IMR-90 (cell line): ENCODE data around the gene CASP8AP2. TPM values are rescaled to one million over a fixed set of nuclear protein-coding genes. Genes with fewer than 3 reads are reported as not detected.
"Not testable (repeated sequence)": the region's sequence is repeated elsewhere in the genome, so short reads cannot be mapped to it uniquely, and the experiment has no call there.

Source experiments
- ATAC-seq: fragments of 200-7000 bp; cut with Tn5 transposase; 2 replicates; pipeline ENCODE4 v1.9.1; 2020; ENCODE audit warnings: low read depth, mild to moderate bottlenecking, moderate library complexity
- BruUV-seq: library from RNA; stranded (reverse); fragments of 400-500 nt; replicated peaks from 2 replicates; lab custom pipeline; 2021; lab: Mats Ljungman, UMichigan
- CTCF ChIA-PET: fragments of 300-600 bp; formaldehyde crosslinking; extraction: SDS; loops from one replicate; lab custom pipeline; 2021; ENCODE audit warnings: antibody characterized with exemption; lab: Yijun Ruan, JAX
- POLR2A ChIA-PET: fragments of 300-600 bp; sonication (Branson Sonifier 250); formaldehyde crosslinking; loops from one replicate; lab custom pipeline; 2022; ENCODE audit warnings: antibody characterized with exemption; ENCODE audit not compliant: unreplicated experiment; lab: Charles Lee
- DNase-seq: peaks from one replicate; pipeline ENCODE4 v3.0.0; 2013
- H2AFZ ChIP-seq: replicated peaks from 2 replicates; pipeline ENCODE3; 2013; ENCODE audit warnings: low read length, mild to moderate bottlenecking; ENCODE audit not compliant: poor library complexity
- H2AK5ac ChIP-seq: 2 replicates; pipeline ENCODE4 v1.6.1; 2013; ENCODE audit warnings: low read depth, low read length, inconsistent platforms
- H2AK9ac ChIP-seq: replicated peaks from 2 replicates; pipeline ENCODE3; 2013; ENCODE audit warnings: mild to moderate bottlenecking, low read depth, low read length, moderate library complexity; ENCODE audit not compliant: poor library complexity
- H2BK120ac ChIP-seq: 2 replicates; pipeline ENCODE4 v1.6.1; 2013; ENCODE audit warnings: low read depth, low read length, inconsistent platforms
- H2BK15ac ChIP-seq: 3 replicates; pipeline ENCODE4 v1.6.1; 2013; ENCODE audit warnings: low read depth, low read length, inconsistent platforms
- H2BK20ac ChIP-seq: 2 replicates; pipeline ENCODE4 v1.6.1; 2013; ENCODE audit warnings: low read depth, mild to moderate bottlenecking, inconsistent platforms, low read length, moderate library complexity
- H2BK5ac ChIP-seq: 2 replicates; pipeline ENCODE4 v1.6.1; 2013; ENCODE audit warnings: mild to moderate bottlenecking, low read depth, low read length, inconsistent platforms; ENCODE audit not compliant: poor library complexity, severe bottlenecking
- H3K14ac ChIP-seq: replicated peaks from 2 replicates; pipeline ENCODE4 v1.6.1; 2013; ENCODE audit warnings: low read depth, low read length, inconsistent platforms
- H3K18ac ChIP-seq: 2 replicates; pipeline ENCODE4 v1.6.1; 2013; ENCODE audit warnings: low read depth, low read length, control low read depth
- H3K23ac ChIP-seq: 2 replicates; pipeline ENCODE4 v1.6.1; 2013; ENCODE audit warnings: low read depth, low read length, inconsistent platforms
- H3K27ac ChIP-seq: 2 replicates; pipeline ENCODE4 v1.5.1; 2013; ENCODE audit warnings: mild to moderate bottlenecking, control low read depth, low read length; ENCODE audit not compliant: insufficient read depth
- H3K27me3 ChIP-seq: 2 replicates; pipeline ENCODE4 v1.6.1; 2013; ENCODE audit warnings: low read length; ENCODE audit not compliant: control insufficient read depth, insufficient read depth
- H3K36me3 ChIP-seq: 2 replicates; pipeline ENCODE4 v1.6.1; 2013; ENCODE audit warnings: low read length, mixed read lengths; ENCODE audit not compliant: control insufficient read depth, insufficient read depth
- H3K4ac ChIP-seq: 2 replicates; pipeline ENCODE4 v1.6.1; 2013; ENCODE audit warnings: low read depth, low read length, inconsistent platforms
- H3K4me1 ChIP-seq: 2 replicates; pipeline ENCODE4 v1.6.1; 2013; ENCODE audit warnings: low read length, mixed read lengths; ENCODE audit not compliant: control insufficient read depth, insufficient read depth
- H3K4me2 ChIP-seq: 2 replicates; pipeline ENCODE4 v1.6.1; 2013; ENCODE audit warnings: low read depth, mild to moderate bottlenecking, control low read depth, low read length, moderate library complexity
- H3K4me3 ChIP-seq: 2 replicates; pipeline ENCODE4 v1.5.1; 2013; ENCODE audit warnings: low read depth, mild to moderate bottlenecking, control low read depth, low read length, moderate library complexity; ENCODE audit not compliant: insufficient read depth
- H3K56ac ChIP-seq: 2 replicates; pipeline ENCODE4 v1.6.1; 2013; ENCODE audit warnings: low read length, inconsistent platforms; ENCODE audit not compliant: insufficient read depth; ENCODE audit errors: extremely low read depth
- H3K79me1 ChIP-seq, 2 experiments: 2 replicates each; pipeline ENCODE4 v1.6.1; 2013; ENCODE audit warnings: low read length in 2 of 2, inconsistent platforms in 1 of 2, low read depth in 1 of 2
- H3K9ac ChIP-seq: 2 replicates; pipeline ENCODE4 v1.6.1; 2013; ENCODE audit warnings: low read depth, low read length, control low read depth
- H3K9me1 ChIP-seq: 2 replicates; pipeline ENCODE4 v1.6.1; 2013; ENCODE audit warnings: low read length, inconsistent platforms; ENCODE audit not compliant: insufficient read depth
- H3K9me3 ChIP-seq: 2 replicates; pipeline ENCODE4 v1.6.1; 2013; ENCODE audit warnings: low read length; ENCODE audit not compliant: control insufficient read depth, insufficient read depth
- H4K20me1 ChIP-seq: 2 replicates; pipeline ENCODE4 v1.6.1; 2013; ENCODE audit warnings: low read length, inconsistent platforms; ENCODE audit not compliant: insufficient read depth
- H4K5ac ChIP-seq: 2 replicates; pipeline ENCODE4 v1.6.1; 2013; ENCODE audit warnings: mild to moderate bottlenecking, low read depth, low read length, control low read depth
- H4K8ac ChIP-seq, 2 experiments: 2 replicates each; pipeline ENCODE4 v1.6.1; 2013; ENCODE audit warnings: low read depth in 2 of 2, low read length in 2 of 2, control low read depth in 1 of 2, inconsistent platforms in 1 of 2
- H4K91ac ChIP-seq: 2 replicates; pipeline ENCODE4 v1.6.1; 2013; ENCODE audit warnings: low read depth, low read length, inconsistent platforms; ENCODE audit not compliant: insufficient read depth
- FOS ChIP-seq: fragments of 150-350 bp; IDR thresholded peaks from 2 replicates; pipeline ENCODE4 v1.6.1; 2016; ENCODE audit warnings: low read depth, low read length
- MAFK ChIP-seq: IDR thresholded peaks from 2 replicates; pipeline ENCODE4 v1.6.1; 2012; ENCODE audit warnings: low read depth, low read length, improper control_type of control experiment
- MAZ ChIP-seq: IDR thresholded peaks from 2 replicates; pipeline ENCODE4 v1.6.1; 2012; ENCODE audit warnings: low read depth, mild to moderate bottlenecking, low read length, improper control_type of control experiment, moderate library complexity, borderline replicate concordance
- SMC3 ChIP-seq: fragments of 150-350 bp; IDR thresholded peaks from 2 replicates; pipeline ENCODE4 v1.6.1; 2016; ENCODE audit warnings: low read depth, mild to moderate bottlenecking, antibody characterized with exemption, low read length, moderate library complexity
- WGBS, 2 experiments: methylation state at CpG; one replicate each; pipeline versions ENCODE4 v1.1.5 to v1.1.7; 2013; ENCODE audit warnings: missing lambda C conversion rate in 2 of 2; ENCODE audit not compliant: insufficient read length in 1 of 2; ENCODE audit errors: extremely low coverage in 2 of 2; 5-methylcytosine and 5-hydroxymethylcytosine counted together
- dilution Hi-C: fragments of 300-500 bp; cut with HindIII; formaldehyde crosslinking; loops from one replicate; pipeline ENCODE4 v1.14.3; 2018; ENCODE audit warnings: low sequenced_read_pairs; ENCODE audit not compliant: unreplicated experiment
- in situ Hi-C: fragments of 300-500 bp; cut with MboI; formaldehyde crosslinking; loops from 3 replicates; pipeline ENCODE4 v1.14.3; 2019; ENCODE audit warnings: low sequenced_read_pairs, inconsistent platforms, mixed read lengths
- intact Hi-C: fragments of 100-400 bp; cut with micrococcal nuclease; formaldehyde crosslinking; loops from 2 replicates; pipeline ENCODE4 v1.10.0; 2022
- polyA plus RNA-seq, 3 experiments: library from polyadenylated mRNA; depleted of rRNA; stranded (reverse); fragments of >200 nt; gene quantifications; 2 replicates each; pipeline ENCODE4 v1.2.3, GENCODE V29; 2012; ENCODE audit warnings: low replicate concordance in 1 of 3
- total RNA-seq: library from RNA; depleted of rRNA; stranded (reverse); fragments of >200 nt; gene quantifications from 2 replicates; pipeline ENCODE4 v1.2.3, GENCODE V29; 2012
- TF ChIP-seq, protein P1 (sequence below): fragments of 150-350 bp; IDR thresholded peaks from 2 replicates; pipeline ENCODE4 v1.6.1; 2016; ENCODE audit warnings: low read depth, mild to moderate bottlenecking, low read length, moderate library complexity, borderline replicate concordance

Gene CASP8AP2
- total and polyA plus RNA-seq, 2 of the 4 experiments (the other 2 are of a cell fraction) = 5.0 to 11.1 TPM

DNA sequence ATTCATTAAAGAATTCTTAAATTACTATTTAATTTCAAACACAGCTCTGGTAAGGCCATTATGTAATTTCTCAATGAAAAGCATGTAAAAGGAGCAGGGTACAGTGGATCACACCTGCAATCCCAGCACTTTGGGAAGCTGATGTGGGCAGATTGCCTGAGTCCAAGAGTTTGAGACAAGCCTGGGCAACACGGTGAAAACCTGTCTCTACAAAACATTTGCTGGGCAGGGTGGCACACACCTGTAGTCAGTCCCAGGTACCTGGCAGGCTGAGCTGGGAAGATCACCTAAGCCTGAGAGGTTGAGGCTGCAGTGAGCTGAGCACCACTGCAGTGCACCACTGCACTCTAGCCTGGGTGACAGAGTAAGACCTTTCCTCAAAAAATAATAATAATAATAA lies 47.5 kb upstream of the CASP8AP2 start:
- Histone ChIP-seq H3K27me3 (no peaks in the 10 kb centered on the region), H3K9ac (no peak overlapping the region), H2AK5ac (no peak overlapping the region), H3K18ac (no peak overlapping the region), H3K79me1 (no peaks in the 10 kb centered on the region), H3K27ac (no peak overlapping the region), H2BK120ac (no peak overlapping the region), H2BK15ac (no peak overlapping the region), H4K5ac (no peak overlapping the region), H4K8ac (no peak overlapping the region), H3K9me3 (no peaks in the 10 kb centered on the region), H3K9me1 (no peaks in the 10 kb centered on the region), H3K56ac (no peak overlapping the region), H2AFZ (no peak overlapping the region), H3K36me3 (peaks cover 17% of the 10 kb centered on the region), H3K23ac (no peak overlapping the region), H3K4me2 (no peak overlapping the region), H3K4me1 (no peaks in the 10 kb centered on the region), H2AK9ac (no peak overlapping the region), H4K20me1 (no peaks in the 10 kb centered on the region), H2BK5ac (no peak overlapping the region), H2BK20ac (no peak overlapping the region), H3K4me3 (no peak overlapping the region), H3K14ac (no peak overlapping the region), H3K4ac (no peak overlapping the region), H4K91ac (no peak overlapping the region)
- ChIA-PET POLR2A (no interaction called here), CTCF (interaction anchor here (1.2 kb wide), 1 partner anchor 22 kb away, joined by 3 read pairs; no protein-coding TSS in a partner anchor)
- TF ChIP-seq, protein P1, sequence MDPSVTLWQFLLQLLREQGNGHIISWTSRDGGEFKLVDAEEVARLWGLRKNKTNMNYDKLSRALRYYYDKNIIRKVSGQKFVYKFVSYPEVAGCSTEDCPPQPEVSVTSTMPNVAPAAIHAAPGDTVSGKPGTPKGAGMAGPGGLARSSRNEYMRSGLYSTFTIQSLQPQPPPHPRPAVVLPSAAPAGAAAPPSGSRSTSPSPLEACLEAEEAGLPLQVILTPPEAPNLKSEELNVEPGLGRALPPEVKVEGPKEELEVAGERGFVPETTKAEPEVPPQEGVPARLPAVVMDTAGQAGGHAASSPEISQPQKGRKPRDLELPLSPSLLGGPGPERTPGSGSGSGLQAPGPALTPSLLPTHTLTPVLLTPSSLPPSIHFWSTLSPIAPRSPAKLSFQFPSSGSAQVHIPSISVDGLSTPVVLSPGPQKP = no peak
- TF ChIP-seq SMC3 (no peak), MAFK (no peak), MAZ (no peak), FOS (no peak)
- WGBS, 2 experiments = 100% methylated on average over 1 of the region's 1 CpG; no CpG with 5 or more reads in 1 of the 2 experiments
- intact Hi-C loops = no loop called here
- no peak for ATAC-seq
- in situ Hi-C loops = no loop called here
- dilution Hi-C loops = no loop called here
- BruUV-seq = no TSS peak
- DNase-seq = no peak

DNA sequence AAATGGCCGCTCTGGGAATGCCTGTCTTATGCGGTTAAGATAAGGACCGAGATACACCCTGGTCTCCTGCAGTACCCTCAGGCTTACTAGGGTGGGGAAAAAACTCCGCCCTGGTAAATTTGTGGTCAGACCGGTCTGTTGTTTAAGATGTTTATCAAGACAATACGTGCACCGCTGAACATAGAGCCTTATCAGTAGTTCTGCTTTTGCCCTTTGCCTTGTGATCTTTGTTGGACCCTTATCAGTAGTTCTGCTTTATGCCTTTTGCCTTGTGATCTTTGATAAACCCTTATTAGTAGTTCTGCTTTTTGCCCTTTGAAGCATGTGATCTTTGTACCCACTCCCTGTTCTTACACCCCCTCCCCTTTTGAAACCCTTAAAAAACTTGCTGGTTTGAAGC lies 46.4 kb upstream of the CASP8AP2 start:
- H2BK120ac ChIP-seq, dilution Hi-C loops, H3K9me1 ChIP-seq, H2AK5ac ChIP-seq, H3K9me3 ChIP-seq, H3K27ac ChIP-seq, H2BK20ac ChIP-seq, intact Hi-C loops, H4K8ac ChIP-seq, CTCF ChIA-PET, H2BK5ac ChIP-seq, H4K5ac ChIP-seq, ATAC-seq, H2AK9ac ChIP-seq, H2AFZ ChIP-seq, in situ Hi-C loops, H3K9ac ChIP-seq, H3K4me1 ChIP-seq, H3K18ac ChIP-seq, H4K20me1 ChIP-seq, H3K23ac ChIP-seq, H3K27me3 ChIP-seq, H3K56ac ChIP-seq, DNase-seq, H2BK15ac ChIP-seq, H3K4me3 ChIP-seq, POLR2A ChIA-PET, BruUV-seq, H3K4me2 ChIP-seq, H3K14ac ChIP-seq, H3K79me1 ChIP-seq, H4K91ac ChIP-seq, H3K4ac ChIP-seq: not testable (repeated sequence)
- WGBS, 2 experiments = 80% methylated on average over 1 of the region's 7 CpGs; no CpG with 5 or more reads in 1 of the 2 experiments
- peaks cover 22% of the 10 kb centered on the region for H3K36me3 ChIP-seq
